ENCODE data around the gene CFAP65. TPM values are rescaled to one million over a fixed set of nuclear protein-coding genes. Genes with fewer than 3 reads are reported as not detected.
A peak's percentile ranks its signal among the peaks of the same experiment; 100 is the strongest.

Gene CFAP65
- total RNA-seq, 6 experiments from 2014 or later, result not detected

- TF ChIP-seq CTCF (IDR thresholded peaks at IDR 0.05) (no peak), POLR2A (IDR thresholded peaks at IDR 0.05) (no peak)
- no peaks in the 10 kb centered on the region for H3K36me3 ChIP-seq
- H3K27ac ChIP-seq, result no peak overlapping the region
- H3K4me3 ChIP-seq, result no peak overlapping the region
- WGBS (ENCODE audit: insufficient coverage, low coverage, low lambda C conversion rate, missing lambda C conversion rate), result 97% methylated on average over 3 of the region's 3 CpGs
- no peaks in the 10 kb centered on the region for H3K9me3 ChIP-seq
- intact Hi-C loops (cut with DNase I), result no loop called here
- peaks cover 0 to 17% (median 8%) of the 10 kb centered on the region in 4 donors for H3K4me1 ChIP-seq
- no peaks in the 10 kb centered on the region for H3K27me3 ChIP-seq
- ATAC-seq, result no peak
- no peak for DNase-seq
These were observed 37.3 kb downstream of the CFAP65 start for GRCh38 chr2:219003979-219004378.

GRCh38 chr2:219003267-219003634, 38.1 kb downstream of the CFAP65 start:
- no peak overlapping the region for H3K27ac ChIP-seq
- H3K27me3 ChIP-seq, result no peaks in the 10 kb centered on the region
- no peak for DNase-seq
- peaks cover 0 to 17% (median 8%) of the 10 kb centered on the region in 4 donors for H3K4me1 ChIP-seq
- intact Hi-C loops (cut with DNase I), result no loop called here
- 17% methylated on average over 12 of the region's 20 CpGs for WGBS (ENCODE audit: insufficient coverage, low coverage, low lambda C conversion rate, missing lambda C conversion rate)
- no peaks in the 10 kb centered on the region for H3K36me3 ChIP-seq
- ATAC-seq, result no peak
- no peak for TF ChIP-seq CTCF (IDR thresholded peaks at IDR 0.05)
- TF ChIP-seq POLR2A (IDR thresholded peaks at IDR 0.05), result no peak
- H3K4me3 ChIP-seq, result peak overlapping the region in 2 of 3 donors; percentile 49 to 53
- H3K9me3 ChIP-seq, result no peaks in the 10 kb centered on the region

GRCh38 chr2:219002395-219003266, 38.7 kb downstream of the CFAP65 start:
- peaks cover 0 to 17% (median 8%) of the 10 kb centered on the region in 4 donors for H3K4me1 ChIP-seq
- 0% methylated on average over 22 of the region's 72 CpGs for WGBS (ENCODE audit: insufficient coverage, low coverage, low lambda C conversion rate, missing lambda C conversion rate)
- ATAC-seq (peak; percentile 87 to 93 (median 90)), DNase-seq (peak; percentile 86 to 93 (median 93))
- intact Hi-C loops (cut with DNase I), result no loop called here
- peak overlapping the region; percentile 79 to 88 (median 88) for H3K27ac ChIP-seq
- H3K36me3 ChIP-seq, result no peaks in the 10 kb centered on the region
- TF ChIP-seq CTCF (IDR thresholded peaks at IDR 0.05) (peak; percentile 74 to 84 (median 80)), POLR2A (IDR thresholded peaks at IDR 0.05) (no peak)
- no peaks in the 10 kb centered on the region for H3K9me3 ChIP-seq
- H3K4me3 ChIP-seq, result peak overlapping the region; percentile 33 to 53 (median 49)
- no peaks in the 10 kb centered on the region for H3K27me3 ChIP-seq

- DNase-seq (peak; percentile 94 to 97 (median 97)), ATAC-seq (peak; percentile 87 to 92 (median 90))
- intact Hi-C loops (cut with DNase I), result no loop called here
- 0% methylated on average over 16 of the region's 70 CpGs for WGBS (ENCODE audit: insufficient coverage, low coverage, low lambda C conversion rate, missing lambda C conversion rate)
- H3K4me1 ChIP-seq, result peaks cover 0 to 17% (median 8%) of the 10 kb centered on the region in 4 donors
- TF ChIP-seq POLR2A (IDR thresholded peaks at IDR 0.05) (peak; percentile 68), CTCF (IDR thresholded peaks at IDR 0.05) (no peak)
- no peaks in the 10 kb centered on the region for H3K27me3 ChIP-seq
- H3K36me3 ChIP-seq, result no peaks in the 10 kb centered on the region
- H3K9me3 ChIP-seq, result no peaks in the 10 kb centered on the region
- H3K4me3 ChIP-seq, result peak overlapping the region; percentile 33 to 53 (median 49)
- peak overlapping the region; percentile 79 to 88 (median 88) for H3K27ac ChIP-seq
These were observed 39.5 kb downstream of the CFAP65 start for GRCh38 chr2:219001577-219002394.

Measured in right lobe of liver (tissue), 6 donors.